Calu3 (cell line): ENCODE results near the gene NWD2. TPM values are rescaled to one million over a fixed set of nuclear protein-coding genes. Genes with fewer than 3 reads are reported as not detected.

ENCODE experiments used
- BruUV-seq: library from RNA; stranded (reverse); fragments of 400-500 nt; replicated peaks from 2 replicates; lab custom pipeline; 2021; lab: Mats Ljungman, UMichigan
- CTCF ChIA-PET: fragments of 300-600 bp; sonication (Branson Sonifier 250); formaldehyde crosslinking; loops from one replicate; lab custom pipeline; 2022; ENCODE audit warnings: antibody characterized with exemption; lab: Charles Lee
- DNase-seq: peaks from one replicate; pipeline ENCODE4 v3.0.0; 2022
- H3K27ac Mint-ChIP-seq: one replicate; pipeline ENCODE4 v1.8.0; 2022; ENCODE audit warnings: mixed read lengths; ENCODE audit not compliant: unreplicated experiment
- H3K27me3 Mint-ChIP-seq: one replicate; pipeline ENCODE4 v1.8.0; 2022; ENCODE audit warnings: mixed read lengths; ENCODE audit not compliant: unreplicated experiment
- H3K36me3 Mint-ChIP-seq: one replicate; pipeline ENCODE4 v1.8.0; 2022; ENCODE audit warnings: mild to moderate bottlenecking, moderate library complexity, mixed read lengths; ENCODE audit not compliant: insufficient read depth, unreplicated experiment
- H3K4me1 Mint-ChIP-seq: one replicate; pipeline ENCODE4 v1.8.0; 2022; ENCODE audit warnings: mild to moderate bottlenecking, low read depth, mixed read lengths; ENCODE audit not compliant: unreplicated experiment
- H3K4me3 Mint-ChIP-seq: one replicate; pipeline ENCODE4 v1.8.0; 2022; ENCODE audit warnings: mild to moderate bottlenecking, low read depth, moderate library complexity, mixed read lengths; ENCODE audit not compliant: unreplicated experiment
- H3K9me3 Mint-ChIP-seq: one replicate; pipeline ENCODE4 v1.8.0; 2022; ENCODE audit warnings: low read depth, mixed read lengths; ENCODE audit not compliant: unreplicated experiment
- intact Hi-C: fragments of 100-400 bp; cut with micrococcal nuclease; formaldehyde crosslinking; loops from one replicate; pipeline ENCODE4 v1.10.0; 2022; ENCODE audit not compliant: unreplicated experiment
- total RNA-seq: library from RNA; stranded (reverse); gene quantifications from 2 replicates; pipeline ENCODE4 v1.2.3, GENCODE V29; 2022
- TF ChIP-seq, protein P1 (sequence below): fragments of 200-600 bp; IDR thresholded peaks from one replicate; pipeline ENCODE4 v1.8.0; 2022; ENCODE audit warnings: antibody characterized with exemption; ENCODE audit not compliant: unreplicated experiment

The NWD2 gene
- total RNA-seq, 1 experiment from 2014 or later: 1.4 TPM

DNA sequence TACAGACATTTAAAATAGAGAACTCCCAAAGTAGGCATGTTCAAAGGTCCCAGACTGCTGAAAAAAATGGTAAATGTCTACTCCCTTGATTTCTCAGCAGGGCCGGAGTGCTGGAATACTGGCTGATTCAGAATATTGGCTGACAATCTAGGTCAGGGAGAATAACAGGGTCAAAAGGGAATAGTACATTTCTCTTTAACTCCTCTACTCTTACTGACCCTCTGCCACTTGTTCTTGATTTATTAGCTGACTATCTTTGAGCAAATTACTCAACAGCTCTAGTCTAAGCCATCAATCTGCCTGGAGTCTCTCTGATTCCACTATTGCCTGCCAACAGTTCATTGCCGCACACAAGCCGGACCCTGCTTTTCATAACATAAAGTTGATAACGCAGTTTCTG lies 19.7 kb upstream of the NWD2 start:
- intact Hi-C loops: no loop called here
- CTCF ChIA-PET: no interaction called here
- H3K27ac Mint-ChIP-seq: no peak overlapping the region

DNA sequence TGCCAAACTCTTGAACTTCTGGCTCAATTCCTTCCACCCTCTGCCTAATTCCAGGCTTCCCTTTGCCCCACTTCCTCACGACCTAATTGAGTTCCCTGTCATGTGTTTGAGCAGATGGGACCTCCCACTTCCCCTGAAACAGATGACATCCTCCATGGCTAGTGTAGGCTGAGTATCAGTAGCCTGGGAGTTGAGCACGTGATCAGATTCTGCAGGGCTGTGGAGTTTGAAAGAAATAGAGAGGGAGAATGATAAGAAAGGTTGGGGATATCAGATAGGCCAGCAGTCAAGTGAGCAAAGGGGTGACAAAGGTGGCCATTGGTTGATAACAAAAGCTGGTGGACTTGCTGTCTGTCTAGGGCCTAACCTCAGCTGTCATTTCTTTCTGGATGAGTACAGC lies 18.8 kb upstream of the NWD2 start:
- no peaks in the 10 kb centered on the region for H3K4me1 Mint-ChIP-seq
- CTCF ChIA-PET: no interaction called here
- BruUV-seq: no TSS peak
- no peaks in the 10 kb centered on the region for H3K36me3 Mint-ChIP-seq
- no peaks in the 10 kb centered on the region for H3K9me3 Mint-ChIP-seq
- intact Hi-C loops: no loop called here
- no peak overlapping the region for H3K27ac Mint-ChIP-seq
- no peaks in the 10 kb centered on the region for H3K27me3 Mint-ChIP-seq
- H3K4me3 Mint-ChIP-seq: no peak overlapping the region
- no peak for DNase-seq
- TF ChIP-seq, protein P1, sequence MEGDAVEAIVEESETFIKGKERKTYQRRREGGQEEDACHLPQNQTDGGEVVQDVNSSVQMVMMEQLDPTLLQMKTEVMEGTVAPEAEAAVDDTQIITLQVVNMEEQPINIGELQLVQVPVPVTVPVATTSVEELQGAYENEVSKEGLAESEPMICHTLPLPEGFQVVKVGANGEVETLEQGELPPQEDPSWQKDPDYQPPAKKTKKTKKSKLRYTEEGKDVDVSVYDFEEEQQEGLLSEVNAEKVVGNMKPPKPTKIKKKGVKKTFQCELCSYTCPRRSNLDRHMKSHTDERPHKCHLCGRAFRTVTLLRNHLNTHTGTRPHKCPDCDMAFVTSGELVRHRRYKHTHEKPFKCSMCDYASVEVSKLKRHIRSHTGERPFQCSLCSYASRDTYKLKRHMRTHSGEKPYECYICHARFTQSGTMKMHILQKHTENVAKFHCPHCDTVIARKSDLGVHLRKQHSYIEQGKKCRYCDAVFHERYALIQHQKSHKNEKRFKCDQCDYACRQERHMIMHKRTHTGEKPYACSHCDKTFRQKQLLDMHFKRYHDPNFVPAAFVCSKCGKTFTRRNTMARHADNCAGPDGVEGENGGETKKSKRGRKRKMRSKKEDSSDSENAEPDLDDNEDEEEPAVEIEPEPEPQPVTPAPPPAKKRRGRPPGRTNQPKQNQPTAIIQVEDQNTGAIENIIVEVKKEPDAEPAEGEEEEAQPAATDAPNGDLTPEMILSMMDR: no peak

More for the DNA sequence above, 19.7 kb upstream of the NWD2 start:
- H3K27me3 Mint-ChIP-seq: no peaks in the 10 kb centered on the region
- DNase-seq: no peak
- TF ChIP-seq, protein P1: no peak
- no peaks in the 10 kb centered on the region for H3K9me3 Mint-ChIP-seq
- H3K4me3 Mint-ChIP-seq: no peak overlapping the region
- BruUV-seq: no TSS peak
- no peaks in the 10 kb centered on the region for H3K4me1 Mint-ChIP-seq
- H3K36me3 Mint-ChIP-seq: no peaks in the 10 kb centered on the region

DNA sequence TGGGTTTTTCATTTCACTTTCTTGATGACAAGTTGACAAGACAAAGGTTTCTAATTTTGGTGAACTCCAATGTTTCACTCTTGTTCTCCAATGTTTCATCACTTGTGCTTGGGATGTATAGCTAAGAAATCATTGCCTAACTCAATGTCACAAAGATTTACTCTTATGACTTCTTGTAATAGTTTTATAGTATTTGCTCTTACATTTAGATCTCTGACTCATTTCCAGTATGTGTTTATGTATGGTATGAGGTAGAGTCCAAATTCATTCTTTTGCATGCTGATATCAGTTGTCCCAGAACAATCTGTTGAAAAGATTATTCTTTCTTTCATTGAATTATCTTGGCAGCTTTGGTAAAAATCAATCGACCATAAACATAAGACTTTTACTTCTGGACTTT lies 12.2 kb upstream of the NWD2 start:
- Mint-ChIP-seq H3K4me1 (no peaks in the 10 kb centered on the region), H3K9me3 (no peaks in the 10 kb centered on the region), H3K27ac (no peak overlapping the region), H3K27me3 (no peaks in the 10 kb centered on the region), H3K4me3 (no peak overlapping the region), H3K36me3 (no peaks in the 10 kb centered on the region)
- intact Hi-C loops: no loop called here
- TF ChIP-seq, protein P1: no peak
- BruUV-seq: no TSS peak
- CTCF ChIA-PET: no interaction called here
- DNase-seq: no peak

DNA sequence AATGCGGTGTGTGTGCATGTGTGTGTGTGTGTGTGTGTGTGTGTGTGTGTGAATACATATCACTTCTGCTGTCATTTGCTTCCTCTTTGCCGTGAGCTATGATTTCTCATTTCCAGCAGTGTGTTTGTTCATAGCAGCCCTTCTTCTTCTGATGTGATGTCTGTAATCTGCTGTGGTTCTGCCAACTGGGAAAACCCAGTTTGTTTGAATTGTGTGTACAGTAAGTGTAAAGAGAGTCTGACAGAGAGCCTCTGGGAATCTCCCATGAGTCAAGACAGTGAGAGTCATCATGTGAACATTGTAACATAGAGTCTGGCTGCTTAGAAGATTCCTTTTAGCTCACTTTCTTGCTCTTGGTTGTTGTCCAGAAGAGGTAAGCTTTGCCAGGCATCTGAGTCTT lies 8.4 kb upstream of the NWD2 start:
- CTCF ChIA-PET: no interaction called here
- H3K36me3 Mint-ChIP-seq: no peaks in the 10 kb centered on the region
- TF ChIP-seq, protein P1: no peak
- H3K4me3 Mint-ChIP-seq: no peak overlapping the region
- H3K9me3 Mint-ChIP-seq: no peaks in the 10 kb centered on the region
- no peaks in the 10 kb centered on the region for H3K27me3 Mint-ChIP-seq
- H3K27ac Mint-ChIP-seq: no peak overlapping the region
- DNase-seq: no peak
- intact Hi-C loops: no loop called here
- BruUV-seq: no TSS peak
- H3K4me1 Mint-ChIP-seq: no peaks in the 10 kb centered on the region
